ENCODE results near the gene SERHL2. TPM values are rescaled to one million over a fixed set of nuclear protein-coding genes. Genes with fewer than 3 reads are reported as not detected.

The SERHL2 gene
- total RNA-seq, 1 experiment from 2014 or later, result 1.0 TPM

DNA sequence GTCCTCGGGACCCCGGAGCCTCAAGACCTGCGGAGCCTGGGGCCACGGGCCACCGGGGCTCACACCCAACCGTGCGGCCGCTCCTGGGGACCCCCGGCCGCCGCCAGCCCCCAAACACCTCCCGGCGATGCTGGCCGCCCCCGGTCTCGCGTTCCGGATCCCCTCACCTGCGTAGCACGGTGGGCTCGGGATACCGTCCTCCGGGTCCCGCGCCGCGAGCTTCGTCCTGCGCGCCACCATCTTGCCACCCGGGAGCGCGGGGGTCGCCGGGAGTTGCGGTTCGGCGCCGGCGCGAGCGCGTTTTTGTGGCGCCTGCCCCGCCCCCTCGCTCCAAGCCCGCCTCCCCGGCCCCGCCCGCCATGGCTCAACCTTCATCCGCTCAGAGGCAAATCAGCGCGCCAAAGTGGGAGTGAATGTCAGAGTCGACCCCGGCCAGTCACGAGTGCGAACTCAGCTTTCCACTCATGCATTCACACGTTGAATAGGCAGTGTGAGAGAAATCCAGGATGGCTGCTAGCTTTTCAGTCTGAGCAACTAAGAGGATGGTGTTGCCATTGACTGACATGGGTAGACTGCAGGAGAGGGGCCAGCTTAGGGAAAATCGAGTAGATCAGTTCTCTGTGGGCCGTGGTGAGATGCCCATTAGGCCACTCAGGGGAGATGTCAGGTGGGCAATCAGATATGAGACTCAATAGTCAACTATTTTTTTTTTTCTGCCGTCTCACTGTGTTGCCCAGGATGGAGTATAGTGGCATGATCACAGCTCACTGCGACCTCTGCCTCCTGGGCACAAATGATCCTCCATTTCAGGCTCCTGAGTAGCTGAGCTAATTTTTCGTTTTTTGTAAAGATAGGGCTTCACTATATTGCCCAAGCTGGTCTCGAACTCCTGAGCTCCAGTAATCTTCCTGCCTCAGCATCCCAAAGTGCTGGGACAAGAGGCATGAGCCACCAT, 28.3 kb downstream of the SERHL2 start:
- H3K23ac ChIP-seq (ENCODE audit: insufficient read length, low read depth, low read length), result no peak overlapping the region
- H3K23me2 ChIP-seq (ENCODE audit: insufficient read length, low read depth, low read length, poor library complexity, severe bottlenecking), result no peaks in the 10 kb centered on the region
- no peaks in the 10 kb centered on the region for H3K4me1 ChIP-seq (ENCODE audit: insufficient read depth, low read length)
- DNase-seq, result peak; percentile 75
- no peak overlapping the region for H4K91ac ChIP-seq (ENCODE audit: insufficient read length, low read depth, low read length)
- Mint-ChIP-seq H3K27ac (peak overlapping the region; percentile 48 to 94 (median 75); a peak in 5 of 7 replicates), H3K36me3 (ENCODE audit: insufficient read depth in 1 of 3, low read depth in 3 of 3) (peaks cover 37 to 75% (median 57%) of the 10 kb centered on the region in 3 experiments), H3K27me3 (ENCODE audit: low read depth) (no peaks in the 10 kb centered on the region), H3K4me3 (peak overlapping the region; percentile 95 to 99), H3K4me1 (peaks cover 8 to 11% of the 10 kb centered on the region in 2 experiments), H3K9me3 (no peaks in the 10 kb centered on the region; a peak in 1 of 5 replicates)
- peak overlapping the region; percentile 66 for H3K9ac ChIP-seq (ENCODE audit: extremely low read depth, insufficient read length, low read length)
- peak overlapping the region; percentile 82 for H3K14ac ChIP-seq (ENCODE audit: insufficient read depth, low read length)
- no peaks in the 10 kb centered on the region; the same call in 1 of the 2 replicates for H3K79me2 ChIP-seq (ENCODE audit: insufficient read depth, low read length)
- H3K18ac ChIP-seq (ENCODE audit: insufficient read length, low read depth, low read length), result peak overlapping the region; percentile 86
- no peak overlapping the region for H3T11ph ChIP-seq (ENCODE audit: low read length)
- no peak overlapping the region for H3K4ac ChIP-seq (ENCODE audit: low read depth, low read length)
- no peak overlapping the region for H2BK12ac ChIP-seq (ENCODE audit: insufficient read length, low read depth, low read length)
- no peak overlapping the region for H4K5ac ChIP-seq (ENCODE audit: insufficient read length, low read depth, low read length)
- no peak overlapping the region for H2AFZ ChIP-seq (ENCODE audit: low read length)
- WGBS (ENCODE audit: extremely low coverage, insufficient read length, low lambda C conversion rate), result no CpG with 5 or more reads among the region's 64 CpGs
- no peak overlapping the region for H4K8ac ChIP-seq (replicated peaks; ENCODE audit: insufficient read length, low read depth, low read length)
- no peaks in the 10 kb centered on the region for H3K27me3 ChIP-seq (ENCODE audit: insufficient read depth, low read length)
- no peak overlapping the region for H2BK120ac ChIP-seq (ENCODE audit: low read depth, low read length, poor library complexity, severe bottlenecking)
- no peak overlapping the region for H2BK5ac ChIP-seq (ENCODE audit: insufficient read length, low read length)
- no peak overlapping the region for H2BK20ac ChIP-seq (ENCODE audit: low read depth, low read length, poor library complexity, severe bottlenecking)
- H3K79me1 ChIP-seq (ENCODE audit: insufficient read depth, low read depth, low read length, poor library complexity, severe bottlenecking), result no peaks in the 10 kb centered on the region
- H2BK15ac ChIP-seq (ENCODE audit: low read depth, low read length), result no peak overlapping the region
- no peak overlapping the region for H3K56ac ChIP-seq (ENCODE audit: insufficient read length, low read depth, low read length)
- H3K27ac ChIP-seq (ENCODE audit: insufficient read length, low read depth, low read length), result no peak overlapping the region
- peak overlapping the region; percentile 54 for H3K4me2 ChIP-seq (ENCODE audit: insufficient read depth, insufficient read length, low read length)
- H4K20me1 ChIP-seq (ENCODE audit: control insufficient read depth, insufficient read depth, insufficient read length), result no peaks in the 10 kb centered on the region
- H2AK5ac ChIP-seq (ENCODE audit: insufficient read length, low read length), result no peak overlapping the region
- H3K9me3 ChIP-seq (ENCODE audit: control insufficient read depth, low read depth, low read length), result no peaks in the 10 kb centered on the region
- TF ChIP-seq, protein P1, sequence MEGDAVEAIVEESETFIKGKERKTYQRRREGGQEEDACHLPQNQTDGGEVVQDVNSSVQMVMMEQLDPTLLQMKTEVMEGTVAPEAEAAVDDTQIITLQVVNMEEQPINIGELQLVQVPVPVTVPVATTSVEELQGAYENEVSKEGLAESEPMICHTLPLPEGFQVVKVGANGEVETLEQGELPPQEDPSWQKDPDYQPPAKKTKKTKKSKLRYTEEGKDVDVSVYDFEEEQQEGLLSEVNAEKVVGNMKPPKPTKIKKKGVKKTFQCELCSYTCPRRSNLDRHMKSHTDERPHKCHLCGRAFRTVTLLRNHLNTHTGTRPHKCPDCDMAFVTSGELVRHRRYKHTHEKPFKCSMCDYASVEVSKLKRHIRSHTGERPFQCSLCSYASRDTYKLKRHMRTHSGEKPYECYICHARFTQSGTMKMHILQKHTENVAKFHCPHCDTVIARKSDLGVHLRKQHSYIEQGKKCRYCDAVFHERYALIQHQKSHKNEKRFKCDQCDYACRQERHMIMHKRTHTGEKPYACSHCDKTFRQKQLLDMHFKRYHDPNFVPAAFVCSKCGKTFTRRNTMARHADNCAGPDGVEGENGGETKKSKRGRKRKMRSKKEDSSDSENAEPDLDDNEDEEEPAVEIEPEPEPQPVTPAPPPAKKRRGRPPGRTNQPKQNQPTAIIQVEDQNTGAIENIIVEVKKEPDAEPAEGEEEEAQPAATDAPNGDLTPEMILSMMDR (conservative IDR thresholded peaks at IDR 0.05), result no peak
